GM12864 (cell line): Measurements from ENCODE around the gene PHLDB1.

Experiments used
- DNase-seq: peaks from one replicate; pipeline ENCODE4 v3.0.0-alpha.2; 2011; ENCODE audit warnings: low read depth
- H3K4me3 ChIP-seq: 2 replicates; pipeline ENCODE4 v1.5.1; 2011; ENCODE audit warnings: mild to moderate bottlenecking, low read depth, low read length, control low read depth
- TF ChIP-seq, protein P1 (sequence below): IDR thresholded peaks from 2 replicates; pipeline ENCODE4 v1.5.1; 2011; ENCODE audit warnings: low read depth, mild to moderate bottlenecking, moderate library complexity, low read length, control low read depth, inconsistent platforms; ENCODE audit errors: missing control alignments

Gene PHLDB1

DNA sequence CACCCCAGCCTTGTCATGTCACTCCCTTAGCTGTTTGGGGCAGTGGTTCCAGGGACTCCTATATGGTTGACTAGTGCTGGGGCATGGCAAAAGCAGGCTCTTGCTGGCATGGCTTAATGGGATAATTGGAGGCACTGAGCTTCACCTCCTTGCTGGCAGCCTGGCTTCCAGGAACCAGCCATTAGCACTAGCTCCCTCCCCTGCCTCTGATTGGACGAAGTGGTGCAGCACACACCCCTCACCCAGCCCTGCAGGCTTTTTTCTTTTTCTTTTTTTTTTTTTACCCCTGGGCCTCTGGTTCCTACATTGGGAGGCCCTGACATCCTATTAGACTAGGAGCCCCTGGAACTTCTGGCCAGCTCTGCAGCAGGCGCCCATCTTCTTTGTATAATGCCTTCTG is 18.6 kb downstream of the PHLDB1 start:
- no peak overlapping the region for H3K4me3 ChIP-seq
- no peak for DNase-seq
- TF ChIP-seq, protein P1, sequence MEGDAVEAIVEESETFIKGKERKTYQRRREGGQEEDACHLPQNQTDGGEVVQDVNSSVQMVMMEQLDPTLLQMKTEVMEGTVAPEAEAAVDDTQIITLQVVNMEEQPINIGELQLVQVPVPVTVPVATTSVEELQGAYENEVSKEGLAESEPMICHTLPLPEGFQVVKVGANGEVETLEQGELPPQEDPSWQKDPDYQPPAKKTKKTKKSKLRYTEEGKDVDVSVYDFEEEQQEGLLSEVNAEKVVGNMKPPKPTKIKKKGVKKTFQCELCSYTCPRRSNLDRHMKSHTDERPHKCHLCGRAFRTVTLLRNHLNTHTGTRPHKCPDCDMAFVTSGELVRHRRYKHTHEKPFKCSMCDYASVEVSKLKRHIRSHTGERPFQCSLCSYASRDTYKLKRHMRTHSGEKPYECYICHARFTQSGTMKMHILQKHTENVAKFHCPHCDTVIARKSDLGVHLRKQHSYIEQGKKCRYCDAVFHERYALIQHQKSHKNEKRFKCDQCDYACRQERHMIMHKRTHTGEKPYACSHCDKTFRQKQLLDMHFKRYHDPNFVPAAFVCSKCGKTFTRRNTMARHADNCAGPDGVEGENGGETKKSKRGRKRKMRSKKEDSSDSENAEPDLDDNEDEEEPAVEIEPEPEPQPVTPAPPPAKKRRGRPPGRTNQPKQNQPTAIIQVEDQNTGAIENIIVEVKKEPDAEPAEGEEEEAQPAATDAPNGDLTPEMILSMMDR, result no peak

DNA sequence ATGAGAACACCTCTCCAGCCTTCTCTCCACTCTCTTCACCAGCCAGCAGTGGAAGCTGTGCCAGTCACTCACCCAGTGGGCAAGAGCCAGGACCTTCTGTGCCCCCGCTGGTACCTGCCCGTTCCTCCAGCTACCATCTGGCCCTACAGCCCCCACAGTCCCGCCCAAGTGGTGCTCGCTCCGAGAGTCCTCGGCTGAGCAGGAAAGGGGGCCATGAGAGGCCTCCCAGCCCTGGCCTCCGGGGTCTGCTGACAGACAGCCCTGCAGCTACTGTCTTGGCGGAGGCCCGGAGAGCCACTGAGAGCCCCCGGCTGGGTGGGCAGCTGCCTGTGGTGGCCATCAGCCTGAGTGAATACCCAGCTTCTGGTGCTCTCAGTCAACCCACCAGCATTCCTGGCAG is 20.2 kb downstream of the PHLDB1 start:
- no peak overlapping the region for H3K4me3 ChIP-seq
- TF ChIP-seq, protein P1, result no peak
- DNase-seq, result no peak

DNA sequence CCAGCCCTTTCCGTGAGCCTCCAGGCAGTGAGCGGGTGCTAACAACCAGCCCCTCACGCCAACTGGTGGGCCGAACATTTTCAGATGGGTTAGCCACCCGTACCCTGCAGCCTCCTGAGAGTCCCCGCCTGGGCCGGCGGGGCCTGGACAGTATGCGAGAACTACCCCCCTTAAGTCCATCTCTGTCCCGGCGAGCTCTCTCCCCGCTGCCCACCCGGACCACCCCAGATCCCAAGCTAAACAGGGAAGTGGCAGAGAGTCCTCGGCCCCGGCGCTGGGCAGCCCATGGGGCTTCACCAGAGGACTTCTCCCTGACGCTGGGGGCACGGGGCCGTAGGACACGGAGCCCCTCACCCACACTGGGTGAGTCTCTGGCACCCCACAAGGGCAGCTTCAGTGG is 20.6 kb downstream of the PHLDB1 start:
- DNase-seq, result no peak
- TF ChIP-seq, protein P1, result no peak
- no peak overlapping the region for H3K4me3 ChIP-seq

DNA sequence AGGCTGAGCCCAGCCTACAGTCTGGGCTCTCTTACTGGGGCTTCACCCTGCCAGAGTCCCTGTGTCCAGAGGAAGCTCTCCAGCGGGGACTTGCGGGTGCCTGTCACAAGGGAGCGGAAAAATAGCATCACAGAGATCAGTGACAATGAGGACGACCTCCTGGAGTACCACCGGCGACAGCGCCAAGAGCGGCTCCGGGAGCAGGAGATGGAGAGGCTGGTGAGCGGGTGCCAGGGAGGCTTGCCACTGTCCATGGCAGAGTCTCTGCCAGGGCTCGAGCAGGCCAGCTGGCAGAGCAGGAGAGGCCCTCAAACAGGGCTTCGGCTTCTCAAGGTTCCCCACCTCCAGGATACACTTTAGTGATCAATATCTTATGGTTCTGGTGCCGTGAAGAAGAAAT is 21.0 kb downstream of the PHLDB1 start:
- H3K4me3 ChIP-seq, result no peak overlapping the region
- TF ChIP-seq, protein P1, result no peak
- DNase-seq, result no peak

DNA sequence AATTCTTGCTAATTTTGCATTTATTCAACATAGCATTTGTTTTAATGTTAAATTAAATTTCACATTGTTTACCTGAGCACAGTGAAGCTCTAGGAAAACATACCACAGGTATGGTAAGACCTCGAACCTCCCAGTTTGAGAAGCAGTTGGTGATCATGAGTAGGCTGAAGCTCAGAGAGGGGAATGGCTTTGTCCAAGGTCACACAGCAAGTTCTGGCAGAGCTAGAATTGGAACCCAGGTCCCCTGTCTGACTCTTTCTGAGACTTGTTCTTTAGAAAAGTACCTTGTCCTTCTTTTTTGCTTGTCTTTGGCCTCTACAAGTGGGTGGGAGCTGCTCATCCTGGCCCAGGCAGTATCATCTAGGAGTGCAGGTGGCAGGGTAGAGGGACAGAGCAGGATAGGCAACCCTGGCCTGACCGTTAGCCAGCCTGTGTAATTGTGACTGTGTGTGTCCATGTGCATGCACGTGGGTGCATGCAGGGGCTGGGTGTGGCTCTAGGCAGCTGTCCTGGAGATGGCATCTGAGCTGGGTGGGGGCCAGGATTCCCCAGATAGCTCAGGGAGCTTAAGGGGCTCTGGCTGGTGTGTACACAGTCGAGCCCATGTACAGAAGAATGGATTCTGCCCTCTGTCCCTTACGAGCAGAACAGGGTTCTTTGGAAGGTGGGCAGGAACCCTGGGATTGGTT is 21.6 kb downstream of the PHLDB1 start:
- TF ChIP-seq, protein P1, result no peak
- no peak overlapping the region for H3K4me3 ChIP-seq
- DNase-seq, result no peak

DNA sequence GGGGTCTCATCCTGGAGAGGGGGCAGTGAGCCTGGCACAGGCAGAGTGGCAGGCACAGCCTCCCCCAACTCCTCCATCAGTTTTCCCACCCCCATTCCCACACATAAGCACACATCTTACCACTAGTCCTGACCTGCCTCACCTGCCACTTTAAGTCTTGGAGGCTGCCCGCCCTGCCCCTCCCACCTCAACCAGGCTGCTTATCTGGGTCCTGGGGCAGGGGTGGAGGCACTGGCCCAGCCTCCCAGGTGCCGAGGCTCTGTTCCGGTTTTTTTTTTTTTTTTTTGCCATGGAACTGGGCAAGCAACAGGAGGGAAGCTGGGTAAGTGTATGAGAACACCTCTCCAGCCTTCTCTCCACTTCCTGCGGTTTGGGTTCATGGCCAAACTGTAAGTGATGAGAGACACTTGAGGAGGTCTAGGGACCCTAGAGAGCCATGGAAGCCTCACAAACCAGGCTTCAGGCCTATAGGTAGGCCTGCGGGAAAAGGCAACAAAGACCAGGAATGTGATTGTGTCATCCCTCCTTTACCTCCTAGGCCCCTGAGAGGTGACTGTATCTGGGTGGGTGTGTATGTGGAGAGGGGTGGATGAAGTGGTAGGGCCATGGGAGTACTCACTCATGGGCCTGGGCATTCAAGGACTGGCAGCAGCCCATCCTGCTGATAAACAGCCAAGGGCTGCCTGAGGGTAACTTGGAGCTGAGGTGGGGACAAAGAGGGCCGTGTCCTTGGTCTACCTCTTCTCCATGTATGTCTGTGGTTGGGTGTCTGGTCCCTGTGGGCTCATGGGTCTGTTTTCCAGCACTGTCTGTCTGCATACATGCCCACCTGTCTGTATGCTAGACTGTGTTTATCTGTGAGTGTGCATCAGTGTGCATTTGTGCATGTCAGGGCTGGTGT is 22.6 kb downstream of the PHLDB1 start:
- no peak for DNase-seq
- no peak overlapping the region for H3K4me3 ChIP-seq
- TF ChIP-seq, protein P1, result no peak
